PC-3 (cell line): ENCODE results near the gene COX10. TPM values are rescaled to one million over a fixed set of nuclear protein-coding genes. Genes with fewer than 3 reads are reported as not detected.
A peak's percentile ranks its signal among the peaks of the same experiment; 100 is the strongest.

Source experiments
- ATAC-seq: fragments of 200-7000 bp; cut with Tn5 transposase; 2 replicates; pipeline ENCODE4 v1.9.1; 2020; ENCODE audit warnings: mild to moderate bottlenecking, moderate library complexity
- BruUV-seq: library from RNA; stranded (reverse); fragments of 400-500 nt; replicated peaks from 2 replicates; lab custom pipeline; 2021; lab: Mats Ljungman, UMichigan
- CTCF ChIA-PET: fragments of 300-600 bp; sonication (Branson Sonifier 250); formaldehyde crosslinking; loops from one replicate; lab custom pipeline; 2022; ENCODE audit warnings: antibody characterized with exemption; lab: Charles Lee
- POLR2A ChIA-PET: fragments of 300-600 bp; sonication (Branson Sonifier 250); formaldehyde crosslinking; loops from one replicate; lab custom pipeline; 2022; ENCODE audit warnings: antibody characterized with exemption; ENCODE audit not compliant: unreplicated experiment; lab: Charles Lee
- DNase-seq: peaks from one replicate; pipeline ENCODE4 v3.0.0-alpha.2; 2015
- H2AFZ ChIP-seq: fragments of 300-600 bp; sonication (generic); 2 replicates; pipeline ENCODE4 v1.6.0; 2016; ENCODE audit warnings: antibody characterized with exemption, low read length
- H3F3A ChIP-seq: fragments of 300-600 bp; sonication (generic); one replicate; pipeline ENCODE4 v1.6.0; 2017; ENCODE audit warnings: antibody characterized with exemption, low read length, control low read depth, mild to moderate bottlenecking; ENCODE audit not compliant: unreplicated experiment
- H3K27ac ChIP-seq: fragments of 300-600 bp; sonication (generic); 2 replicates; pipeline ENCODE4 v1.5.1; 2016; ENCODE audit warnings: mild to moderate bottlenecking, low read length
- H3K27me3 ChIP-seq: fragments of 300-600 bp; sonication (generic); 2 replicates; pipeline ENCODE4 v1.6.1; 2016; ENCODE audit warnings: low read length, mixed read lengths
- H3K36me3 ChIP-seq: fragments of 300-600 bp; sonication (generic); 2 replicates; pipeline ENCODE4 v1.6.1; 2016; ENCODE audit warnings: low read depth, mixed run types, low read length, mixed read lengths
- H3K4me1 ChIP-seq: fragments of 300-600 bp; sonication (generic); 2 replicates; pipeline ENCODE4 v1.5.1; 2016; ENCODE audit warnings: low read length; ENCODE audit not compliant: insufficient read depth
- H3K4me2 ChIP-seq: fragments of 300-600 bp; sonication (generic); 2 replicates; pipeline ENCODE4 v1.6.0; 2016; ENCODE audit warnings: low read length
- H3K4me3 ChIP-seq: fragments of 300-600 bp; sonication (generic); 2 replicates; pipeline ENCODE4 v1.5.1; 2016; ENCODE audit warnings: mild to moderate bottlenecking, low read length, mixed read lengths
- H3K79me2 ChIP-seq: fragments of 300-600 bp; sonication (generic); 2 replicates; pipeline ENCODE4 v1.6.1; 2017; ENCODE audit warnings: low read length, mixed read lengths
- H3K9ac ChIP-seq: fragments of 300-600 bp; sonication (generic); 2 replicates; pipeline ENCODE4 v1.6.0; 2016; ENCODE audit warnings: mild to moderate bottlenecking, low read length
- H3K9me2 ChIP-seq: fragments of 300-600 bp; sonication (generic); replicated peaks from 2 replicates; pipeline ENCODE4 v1.6.1; 2016; ENCODE audit warnings: mixed run types, low read length, mixed read lengths
- H3K9me3 ChIP-seq: fragments of 300-600 bp; sonication (generic); 2 replicates; pipeline ENCODE4 v1.6.1; 2016; ENCODE audit warnings: low read length, mixed read lengths
- H4K20me1 ChIP-seq: fragments of 300-600 bp; sonication (generic); 2 replicates; pipeline ENCODE4 v1.6.1; 2016; ENCODE audit warnings: low read length, mixed read lengths
- EZH2 ChIP-seq: fragments of 300-600 bp; sonication (generic); IDR thresholded peaks from one replicate; pipeline ENCODE4 v1.6.1; 2017; ENCODE audit warnings: antibody characterized with exemption, mild to moderate bottlenecking, low read length; ENCODE audit not compliant: unreplicated experiment
- EZH2phosphoT487 ChIP-seq: fragments of 300-600 bp; sonication (generic); IDR thresholded peaks from 2 replicates; pipeline ENCODE4 v1.6.1; 2018; ENCODE audit warnings: mild to moderate bottlenecking, antibody characterized with exemption, low read length, borderline replicate concordance
- intact Hi-C: fragments of 100-400 bp; cut with micrococcal nuclease; formaldehyde crosslinking; loops from 2 replicates; pipeline ENCODE4 v1.9.0; 2023
- total RNA-seq: library from RNA; depleted of rRNA; stranded (reverse); fragments of >200 nt; gene quantifications from 2 replicates; pipeline ENCODE4 v1.2.3, GENCODE V29; 2014
- TF ChIP-seq, protein P1 (sequence below): fragments of 300-600 bp; sonication (generic); conservative IDR thresholded peaks from 2 replicates; pipeline ENCODE4 v1.5.1; 2017; ENCODE audit warnings: antibody characterized with exemption, low read depth, mild to moderate bottlenecking, low read length

COX10 gene
- total RNA-seq, 1 experiment from 2014 or later, result 34.7 TPM

GRCh38 chr17:14112407-14112806 lies 43.1 kb downstream of the COX10 start:
- H3K4me1 ChIP-seq, result no peaks in the 10 kb centered on the region
- peaks cover 18% of the 10 kb centered on the region for H3K79me2 ChIP-seq
- intact Hi-C loops, result no loop called here
- no TSS peak for BruUV-seq
- ATAC-seq (no peak), DNase-seq (no peak)
- no peaks in the 10 kb centered on the region for H3K27me3 ChIP-seq
- no peaks in the 10 kb centered on the region for H4K20me1 ChIP-seq
- H3K4me3 ChIP-seq, result no peak overlapping the region
- CTCF ChIA-PET, result no interaction called here
- H3K36me3 ChIP-seq, result no peaks in the 10 kb centered on the region
- no peak overlapping the region for H3K4me2 ChIP-seq
- H2AFZ ChIP-seq, result no peak overlapping the region
- TF ChIP-seq, protein P1, sequence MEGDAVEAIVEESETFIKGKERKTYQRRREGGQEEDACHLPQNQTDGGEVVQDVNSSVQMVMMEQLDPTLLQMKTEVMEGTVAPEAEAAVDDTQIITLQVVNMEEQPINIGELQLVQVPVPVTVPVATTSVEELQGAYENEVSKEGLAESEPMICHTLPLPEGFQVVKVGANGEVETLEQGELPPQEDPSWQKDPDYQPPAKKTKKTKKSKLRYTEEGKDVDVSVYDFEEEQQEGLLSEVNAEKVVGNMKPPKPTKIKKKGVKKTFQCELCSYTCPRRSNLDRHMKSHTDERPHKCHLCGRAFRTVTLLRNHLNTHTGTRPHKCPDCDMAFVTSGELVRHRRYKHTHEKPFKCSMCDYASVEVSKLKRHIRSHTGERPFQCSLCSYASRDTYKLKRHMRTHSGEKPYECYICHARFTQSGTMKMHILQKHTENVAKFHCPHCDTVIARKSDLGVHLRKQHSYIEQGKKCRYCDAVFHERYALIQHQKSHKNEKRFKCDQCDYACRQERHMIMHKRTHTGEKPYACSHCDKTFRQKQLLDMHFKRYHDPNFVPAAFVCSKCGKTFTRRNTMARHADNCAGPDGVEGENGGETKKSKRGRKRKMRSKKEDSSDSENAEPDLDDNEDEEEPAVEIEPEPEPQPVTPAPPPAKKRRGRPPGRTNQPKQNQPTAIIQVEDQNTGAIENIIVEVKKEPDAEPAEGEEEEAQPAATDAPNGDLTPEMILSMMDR, result no peak
- no peak for TF ChIP-seq EZH2phosphoT487
- TF ChIP-seq EZH2, result no peak
- no peak overlapping the region for H3K27ac ChIP-seq
- H3K9me2 ChIP-seq, result no peaks in the 10 kb centered on the region
- H3K9ac ChIP-seq, result no peak overlapping the region
- H3F3A ChIP-seq, result no peaks in the 10 kb centered on the region
- H3K9me3 ChIP-seq, result no peaks in the 10 kb centered on the region
- POLR2A ChIA-PET, result no interaction called here

GRCh38 chr17:14113137-14113536 lies 43.8 kb downstream of the COX10 start:
- Histone ChIP-seq H3K9ac (no peak overlapping the region), H3K9me2 (no peaks in the 10 kb centered on the region), H3K4me3 (no peak overlapping the region), H2AFZ (no peak overlapping the region), H3K36me3 (no peaks in the 10 kb centered on the region), H3K4me2 (no peak overlapping the region), H3K79me2 (peaks cover 18% of the 10 kb centered on the region), H3K27me3 (no peaks in the 10 kb centered on the region), H4K20me1 (no peaks in the 10 kb centered on the region), H3F3A (no peaks in the 10 kb centered on the region), H3K4me1 (no peaks in the 10 kb centered on the region), H3K9me3 (no peaks in the 10 kb centered on the region), H3K27ac (no peak overlapping the region)
- DNase-seq (no peak), ATAC-seq (no peak)
- ChIA-PET CTCF (no interaction called here), POLR2A (no interaction called here)
- BruUV-seq, result no TSS peak
- TF ChIP-seq EZH2phosphoT487, result no peak
- no peak for TF ChIP-seq EZH2
- TF ChIP-seq, protein P1, result peak; percentile 15; the same call in 1 of the 2 replicates
- intact Hi-C loops, result no loop called here

- no peaks in the 10 kb centered on the region for H3K27me3 ChIP-seq
- ATAC-seq (no peak), DNase-seq (no peak)
- intact Hi-C loops, result no loop called here
- no peaks in the 10 kb centered on the region for H3K9me2 ChIP-seq
- H3K4me1 ChIP-seq, result no peaks in the 10 kb centered on the region
- no peaks in the 10 kb centered on the region for H3F3A ChIP-seq
- H3K79me2 ChIP-seq, result no peaks in the 10 kb centered on the region; the same call in 1 of the 2 replicates
- no peak overlapping the region for H2AFZ ChIP-seq
- ChIA-PET POLR2A (no interaction called here), CTCF (no interaction called here)
- H3K4me2 ChIP-seq, result no peak overlapping the region
- H4K20me1 ChIP-seq, result no peaks in the 10 kb centered on the region
- no peak overlapping the region for H3K4me3 ChIP-seq
- no peak overlapping the region for H3K27ac ChIP-seq
- H3K9me3 ChIP-seq, result no peaks in the 10 kb centered on the region
- no TSS peak for BruUV-seq
- H3K9ac ChIP-seq, result no peak overlapping the region
- no peaks in the 10 kb centered on the region for H3K36me3 ChIP-seq
- TF ChIP-seq EZH2phosphoT487, result no peak
- TF ChIP-seq, protein P1, result no peak
- no peak for TF ChIP-seq EZH2
Measured at GRCh38 chr17:14116263-14117024, 47.1 kb downstream of the COX10 start.
